OCI-LY1 (cell line): ENCODE measurements around the gene CCDC116.
A peak's percentile ranks its signal among the peaks of the same experiment; 100 is the strongest.

Experiments used
- H2AFZ ChIP-seq: fragments of 200-600 bp; sonication (generic), shearing (Covaris generic); 2 replicates; pipeline ENCODE4 v1.6.0; 2014; ENCODE audit warnings: antibody characterized with exemption, mild to moderate bottlenecking, low read length
- H3F3A ChIP-seq: fragments of 200-600 bp; sonication (generic), shearing (Covaris generic); 2 replicates; pipeline ENCODE4 v1.6.0; 2014; ENCODE audit warnings: mild to moderate bottlenecking, antibody characterized with exemption, low read length, moderate library complexity; ENCODE audit not compliant: insufficient read depth
- H3K27ac ChIP-seq: fragments of 200-600 bp; sonication (generic); 2 replicates; pipeline ENCODE4 v1.5.1; 2014; ENCODE audit warnings: low read length, mixed run types, mild to moderate bottlenecking, low read depth; ENCODE audit not compliant: poor library complexity, severe bottlenecking
- H3K27me3 ChIP-seq: fragments of 200-600 bp; sonication (generic); 2 replicates; pipeline ENCODE4 v1.6.0; 2014; ENCODE audit warnings: antibody characterized with exemption, mild to moderate bottlenecking, low read length, moderate library complexity; ENCODE audit not compliant: insufficient read depth
- H3K36me3 ChIP-seq: fragments of 200-600 bp; sonication (generic); 2 replicates; pipeline ENCODE4 v1.6.1; 2014; ENCODE audit warnings: mild to moderate bottlenecking, antibody characterized with exemption, low read length, moderate library complexity, mixed read lengths; ENCODE audit not compliant: insufficient read depth
- H3K4me1 ChIP-seq: fragments of 200-600 bp; sonication (generic); 2 replicates; pipeline ENCODE4 v1.5.1; 2014; ENCODE audit warnings: mild to moderate bottlenecking, low read length, moderate library complexity; ENCODE audit not compliant: insufficient read depth, severe bottlenecking
- H3K4me2 ChIP-seq: fragments of 200-600 bp; sonication (generic), shearing (Covaris generic); 2 replicates; pipeline ENCODE4 v1.6.1; 2014; ENCODE audit warnings: low read length
- H3K4me3 ChIP-seq: fragments of 200-600 bp; sonication (generic); 2 replicates; pipeline ENCODE4 v1.5.1; 2014; ENCODE audit warnings: low read length, low read depth, mild to moderate bottlenecking, mixed read lengths; ENCODE audit not compliant: poor library complexity, severe bottlenecking
- H3K79me2 ChIP-seq: fragments of 200-600 bp; shearing (Covaris generic); 2 replicates; pipeline ENCODE4 v1.6.1; 2016; ENCODE audit warnings: mixed run types, low read length, mixed read lengths; ENCODE audit not compliant: insufficient read depth
- H3K9ac ChIP-seq: fragments of 200-600 bp; sonication (generic), shearing (Covaris generic); 2 replicates; pipeline ENCODE4 v1.6.1; 2014; ENCODE audit warnings: mild to moderate bottlenecking, low read length, mixed read lengths
- H3K9me2 ChIP-seq: fragments of 200-600 bp; sonication (generic), shearing (Covaris generic); 2 replicates; pipeline ENCODE4 v1.6.1; 2014; ENCODE audit warnings: low read depth, mild to moderate bottlenecking, low read length, mixed read lengths
- H3K9me3 ChIP-seq: fragments of 200-600 bp; shearing (Covaris generic); 2 replicates; pipeline ENCODE4 v1.6.1; 2014; ENCODE audit warnings: low read length, mixed read lengths
- H4K20me1 ChIP-seq: fragments of 200-600 bp; sonication (generic), shearing (Covaris generic); 2 replicates; pipeline ENCODE4 v1.6.0; 2016; ENCODE audit warnings: mild to moderate bottlenecking, low read length; ENCODE audit not compliant: insufficient read depth
- CTCF ChIP-seq: fragments of 200-600 bp; sonication (generic), shearing (Covaris generic); IDR thresholded peaks from 2 replicates; pipeline ENCODE4 v1.5.1; 2017; ENCODE audit warnings: mild to moderate bottlenecking, antibody characterized with exemption, low read length, moderate library complexity, mixed read lengths
- EZH2 ChIP-seq: fragments of 200-600 bp; sonication (generic), shearing (Covaris generic); IDR thresholded peaks from 2 replicates; pipeline ENCODE4 v1.8.0; 2017; ENCODE audit warnings: borderline replicate concordance, mixed run types, mild to moderate bottlenecking, antibody characterized with exemption, low read length, moderate library complexity, mixed read lengths

CCDC116 gene

GRCh38 chr22:21632237-21632895 lies at the start of gene CCDC116:
CCDC116 (plus strand) TSS chr22:21632760; CDS start chr22:21633182, 422 bp downstream.
- peaks cover 4% of the 10 kb centered on the region; the same call in 1 of the 2 replicates for H3K79me2 ChIP-seq
- no peak within 1 kb of the TSS for H3K27ac ChIP-seq
- no peaks in the 10 kb centered on the region for H3K9me2 ChIP-seq
- H3K9me3 ChIP-seq: no peaks in the 10 kb centered on the region
- no peak within 1 kb of the TSS for H2AFZ ChIP-seq
- peaks cover 23% of the 10 kb centered on the region for H3K4me1 ChIP-seq
- no peaks in the 10 kb centered on the region for H4K20me1 ChIP-seq
- H3K36me3 ChIP-seq: peaks cover 13% of the 10 kb centered on the region
- H3K27me3 ChIP-seq: no peaks in the 10 kb centered on the region; the same call in 1 of the 2 replicates
- no peak for TF ChIP-seq EZH2
- no peak for TF ChIP-seq CTCF
- H3K9ac ChIP-seq: no peak within 1 kb of the TSS
- H3K4me3 ChIP-seq: no peak within 1 kb of the TSS
- no peak within 1 kb of the TSS for H3K4me2 ChIP-seq
- no peaks in the 10 kb centered on the region for H3F3A ChIP-seq

- H3K4me1 ChIP-seq: peaks cover 55% of the 10 kb centered on the region
- H3K36me3 ChIP-seq: peaks cover 4% of the 10 kb centered on the region; the same call in 1 of the 2 replicates
- H3K4me3 ChIP-seq: no peak overlapping the region
- no peak overlapping the region; the same call in 1 of the 2 replicates for H3K9ac ChIP-seq
- peaks cover 86% of the 10 kb centered on the region for H3K79me2 ChIP-seq
- H4K20me1 ChIP-seq: no peaks in the 10 kb centered on the region
- H2AFZ ChIP-seq: no peak overlapping the region
- H3K27me3 ChIP-seq: no peaks in the 10 kb centered on the region
- no peaks in the 10 kb centered on the region for H3F3A ChIP-seq
- H3K9me3 ChIP-seq: no peaks in the 10 kb centered on the region
- peak overlapping the region; percentile 70 for H3K27ac ChIP-seq
- no peak overlapping the region for H3K4me2 ChIP-seq
- no peak for TF ChIP-seq CTCF
- no peak for TF ChIP-seq EZH2
- no peaks in the 10 kb centered on the region for H3K9me2 ChIP-seq
Measured at GRCh38 chr22:21582801-21583740, 49.5 kb upstream of the CCDC116 start.

- Histone ChIP-seq H3K36me3 (no peaks in the 10 kb centered on the region; the same call in 1 of the 2 replicates), H3K9me3 (no peaks in the 10 kb centered on the region), H3K79me2 (peaks cover 81% of the 10 kb centered on the region), H3K9me2 (no peaks in the 10 kb centered on the region), H4K20me1 (no peaks in the 10 kb centered on the region), H3K4me2 (no peak overlapping the region), H3K27me3 (no peaks in the 10 kb centered on the region), H2AFZ (no peak overlapping the region), H3K27ac (no peak overlapping the region), H3K9ac (no peak overlapping the region), H3K4me3 (no peak overlapping the region), H3K4me1 (peaks cover 49% of the 10 kb centered on the region), H3F3A (no peaks in the 10 kb centered on the region)
- no peak for TF ChIP-seq CTCF
- TF ChIP-seq EZH2: no peak
Measured at GRCh38 chr22:21585389-21585788, 47.2 kb upstream of the CCDC116 start.
